BE2C (cell line): ENCODE results near the gene DUS4L.

ENCODE experiments used
- DNase-seq: peaks from one replicate; pipeline ENCODE4 v3.0.0-alpha.2; 2020
- H3K27me3 ChIP-seq: fragments of 250-450 bp; sonication (Bioruptor Pico); 2 replicates; pipeline ENCODE4 v1.5.1; 2020; ENCODE audit warnings: mild to moderate bottlenecking
- H3K36me3 ChIP-seq: fragments of 250-450 bp; sonication (Bioruptor Pico); 2 replicates; pipeline ENCODE4 v1.5.1; 2020; ENCODE audit warnings: mild to moderate bottlenecking
- H3K4me1 ChIP-seq: fragments of 250-450 bp; sonication (Bioruptor Pico); 2 replicates; pipeline ENCODE4 v1.5.1; 2020
- H3K4me3 ChIP-seq: 2 replicates; pipeline ENCODE4 v1.5.1; 2011; ENCODE audit warnings: low read depth, low read length
- H3K9me3 ChIP-seq: fragments of 250-450 bp; sonication (Bioruptor Pico); 2 replicates; pipeline ENCODE4 v1.5.1; 2020
- CTCF ChIP-seq: IDR thresholded peaks from 2 replicates; pipeline ENCODE4 v1.5.1; 2012; ENCODE audit warnings: mild to moderate bottlenecking, low read depth, low read length

Gene DUS4L

GRCh38 chr7:107581387-107582013 lies 17.7 kb downstream of the DUS4L start:
- Histone ChIP-seq H3K4me3 (no peak overlapping the region; the same call in 1 of the 2 replicates), H3K36me3 (no peaks in the 10 kb centered on the region), H3K4me1 (no peaks in the 10 kb centered on the region; the same call in 1 of the 2 replicates)

GRCh38 chr7:107582875-107583274 lies 19.1 kb downstream of the DUS4L start:
- no peak overlapping the region for H3K4me3 ChIP-seq
- no peaks in the 10 kb centered on the region for H3K27me3 ChIP-seq
- H3K4me1 ChIP-seq, result no peaks in the 10 kb centered on the region; the same call in 1 of the 2 replicates
- DNase-seq, result no peak
- TF ChIP-seq CTCF, result no peak
- no peaks in the 10 kb centered on the region for H3K9me3 ChIP-seq
- H3K36me3 ChIP-seq, result no peaks in the 10 kb centered on the region

More at GRCh38 chr7:107581387-107582013, 17.7 kb downstream of the DUS4L start:
- Histone ChIP-seq H3K9me3 (no peaks in the 10 kb centered on the region), H3K27me3 (no peaks in the 10 kb centered on the region)
- TF ChIP-seq CTCF, result no peak
- DNase-seq, result no peak

- TF ChIP-seq CTCF, result no peak
- Histone ChIP-seq H3K4me3 (no peak overlapping the region), H3K27me3 (no peaks in the 10 kb centered on the region), H3K9me3 (no peaks in the 10 kb centered on the region), H3K4me1 (no peaks in the 10 kb centered on the region; the same call in 1 of the 2 replicates), H3K36me3 (no peaks in the 10 kb centered on the region)
- DNase-seq, result no peak
Observed at GRCh38 chr7:107584716-107585115, 20.9 kb downstream of the DUS4L start.

- no peak for TF ChIP-seq CTCF
- no peaks in the 10 kb centered on the region for H3K36me3 ChIP-seq
Observed at GRCh38 chr7:107588529-107589130, 24.9 kb downstream of the DUS4L start.

GRCh38 chr7:107591421-107591820 lies 27.6 kb downstream of the DUS4L start:
- no peaks in the 10 kb centered on the region for H3K9me3 ChIP-seq
- no peak for DNase-seq
- H3K27me3 ChIP-seq, result no peaks in the 10 kb centered on the region
- no peak overlapping the region for H3K4me3 ChIP-seq
- no peak for TF ChIP-seq CTCF
- no peaks in the 10 kb centered on the region; the same call in 1 of the 2 replicates for H3K36me3 ChIP-seq
- H3K4me1 ChIP-seq, result no peaks in the 10 kb centered on the region

More at GRCh38 chr7:107588529-107589130, 24.9 kb downstream of the DUS4L start:
- H3K4me1 ChIP-seq, result no peaks in the 10 kb centered on the region
- no peak overlapping the region for H3K4me3 ChIP-seq
- no peaks in the 10 kb centered on the region for H3K9me3 ChIP-seq
- H3K27me3 ChIP-seq, result no peaks in the 10 kb centered on the region
- DNase-seq, result no peak
